Stimulated activated naive CD8-positive, alpha-beta T cell treated with anti-CD3 and anti-CD28 coated beads, Interleukin-15, amount 100 ng/mL, for 72 hours (primary cell): ENCODE data around the gene XYLB.
A peak's percentile ranks its signal among the peaks of the same experiment; 100 is the strongest.
"Not testable (repeated sequence)": the region's sequence is repeated elsewhere in the genome, so short reads cannot be mapped to it uniquely, and the experiment has no call there.

ENCODE experiments used
- ATAC-seq: fragments of 150-1000 bp; cut with Tn5 transposase; 2 replicates; pipeline ENCODE4 v1.10.0; 2021; ENCODE audit warnings: mild to moderate bottlenecking, moderate library complexity
- DNase-seq, 2 donors: peaks; one replicate each; pipeline ENCODE4 v3.0.0; 2021 to 2022
- H3K27ac Mint-ChIP-seq, 2 donors: one replicate each; pipeline ENCODE4 v1.8.0; 2022; ENCODE audit warnings: mild to moderate bottlenecking in 2 of 2, mixed read lengths in 2 of 2, moderate library complexity in 2 of 2
- H3K27me3 Mint-ChIP-seq: one replicate; pipeline ENCODE4 v1.8.0; 2022; ENCODE audit warnings: mixed read lengths
- H3K4me1 Mint-ChIP-seq: one replicate; pipeline ENCODE4 v1.8.0; 2022; ENCODE audit warnings: mild to moderate bottlenecking, mixed read lengths
- H3K4me3 Mint-ChIP-seq, 2 donors: one replicate each; pipeline ENCODE4 v1.8.0; 2022; ENCODE audit warnings: mild to moderate bottlenecking in 2 of 2, mixed read lengths in 2 of 2, moderate library complexity in 1 of 2
- H3K9me3 Mint-ChIP-seq, 2 donors: one replicate each; pipeline ENCODE4 v1.8.0; 2022; ENCODE audit warnings: mixed read lengths in 2 of 2

The XYLB gene

DNA sequence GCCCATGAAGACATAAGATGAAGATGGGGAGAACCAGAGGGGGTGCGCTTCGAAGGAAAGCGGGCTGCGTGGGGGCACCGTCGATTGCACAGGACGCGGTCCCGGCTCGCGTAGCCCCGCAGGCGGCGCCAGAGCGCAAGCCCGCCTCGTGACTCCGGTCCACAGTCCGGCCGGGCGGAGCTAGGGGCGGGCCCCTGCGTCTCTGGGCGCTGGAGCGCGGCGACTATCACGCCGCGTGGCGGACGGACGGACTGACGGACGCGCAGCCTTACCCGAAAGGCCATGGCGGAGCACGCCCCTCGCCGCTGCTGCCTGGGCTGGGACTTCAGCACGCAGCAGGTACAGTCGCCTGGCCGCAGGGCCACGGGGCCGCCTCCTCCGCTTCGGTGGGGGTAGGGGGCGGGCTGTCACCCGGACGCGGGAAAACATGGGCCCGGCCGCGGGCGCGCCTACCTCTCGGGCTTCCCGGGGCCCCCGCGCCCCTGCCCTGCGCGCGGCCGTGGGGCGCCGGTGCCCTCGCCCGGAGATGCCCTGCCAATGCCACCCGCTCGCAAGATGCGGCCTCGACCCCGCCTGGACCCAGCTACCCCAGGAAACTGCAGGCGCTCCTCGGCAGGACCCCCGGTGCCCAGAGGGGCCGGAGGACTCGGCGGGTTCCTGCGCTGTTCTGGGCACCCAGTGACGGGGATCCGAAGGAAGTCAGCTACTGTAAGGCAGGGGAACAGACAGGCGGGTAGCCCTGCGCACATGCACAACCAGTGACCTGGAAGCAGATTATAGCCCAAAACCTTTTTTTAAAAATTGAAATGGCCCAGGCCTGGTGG lies at the start of gene XYLB:
Gene XYLB (plus strand): TSS at position 199 of the 824 bp plus-strand sequence. CDS start 84 bp downstream, at position 283.
- Mint-ChIP-seq H3K4me1 (peaks cover 9% of the 10 kb centered on the region), H3K9me3 (no peaks in the 10 kb centered on the region), H3K27ac (peak within 1 kb of the TSS; percentile 46 to 63), H3K4me3 (peak within 1 kb of the TSS; percentile 81 to 88), H3K27me3 (no peaks in the 10 kb centered on the region)
- peak; percentile 96 for ATAC-seq
- DNase-seq = peak; percentile 84 to 85

DNA sequence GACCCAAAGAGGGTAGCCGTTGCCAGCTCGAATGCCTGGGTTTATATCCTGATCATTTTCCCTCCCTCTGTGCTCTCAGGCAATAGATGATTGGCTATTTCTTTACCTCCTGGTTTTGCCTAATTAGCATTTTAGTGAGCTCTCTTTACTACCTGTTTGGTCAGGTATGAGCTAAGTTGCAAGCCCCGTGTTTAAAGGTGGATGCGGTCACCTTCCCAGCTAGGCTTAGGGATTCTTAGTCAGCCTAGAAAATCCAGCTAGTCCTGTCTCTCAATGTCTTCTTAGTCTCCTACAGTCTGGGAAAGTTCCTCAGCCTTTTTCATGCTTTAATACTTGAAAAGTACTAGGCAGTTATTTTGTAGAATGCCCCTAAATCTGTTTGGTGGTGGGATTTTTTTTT lies 49.5 kb upstream of the XYLB start:
- not testable (repeated sequence) for H3K9me3 Mint-ChIP-seq, H3K27me3 Mint-ChIP-seq, ATAC-seq, H3K27ac Mint-ChIP-seq, H3K4me3 Mint-ChIP-seq, H3K4me1 Mint-ChIP-seq, DNase-seq

DNA sequence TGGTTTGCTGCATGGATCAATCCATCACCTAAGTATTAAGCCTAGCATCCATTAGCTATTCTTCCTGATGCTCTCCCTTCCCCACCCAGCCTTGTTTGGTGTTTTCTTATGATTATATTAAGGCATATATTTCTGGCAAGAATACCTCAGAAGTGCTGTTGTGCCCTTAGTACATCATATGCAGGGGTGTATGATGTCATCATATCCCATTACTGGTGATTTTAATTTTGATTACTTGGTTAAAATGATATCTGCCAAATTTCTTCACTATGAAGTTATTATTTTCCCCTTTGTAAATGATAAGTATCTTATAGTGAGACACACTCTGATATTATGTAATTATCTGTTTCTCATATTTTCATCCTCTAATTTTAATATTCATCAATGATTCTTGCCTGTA lies 49.0 kb upstream of the XYLB start:
- Mint-ChIP-seq H3K4me1 (no peaks in the 10 kb centered on the region), H3K27me3 (no peaks in the 10 kb centered on the region), H3K27ac (no peak overlapping the region), H3K4me3 (no peak overlapping the region), H3K9me3 (no peaks in the 10 kb centered on the region)
- no peak for DNase-seq
- ATAC-seq = no peak

DNA sequence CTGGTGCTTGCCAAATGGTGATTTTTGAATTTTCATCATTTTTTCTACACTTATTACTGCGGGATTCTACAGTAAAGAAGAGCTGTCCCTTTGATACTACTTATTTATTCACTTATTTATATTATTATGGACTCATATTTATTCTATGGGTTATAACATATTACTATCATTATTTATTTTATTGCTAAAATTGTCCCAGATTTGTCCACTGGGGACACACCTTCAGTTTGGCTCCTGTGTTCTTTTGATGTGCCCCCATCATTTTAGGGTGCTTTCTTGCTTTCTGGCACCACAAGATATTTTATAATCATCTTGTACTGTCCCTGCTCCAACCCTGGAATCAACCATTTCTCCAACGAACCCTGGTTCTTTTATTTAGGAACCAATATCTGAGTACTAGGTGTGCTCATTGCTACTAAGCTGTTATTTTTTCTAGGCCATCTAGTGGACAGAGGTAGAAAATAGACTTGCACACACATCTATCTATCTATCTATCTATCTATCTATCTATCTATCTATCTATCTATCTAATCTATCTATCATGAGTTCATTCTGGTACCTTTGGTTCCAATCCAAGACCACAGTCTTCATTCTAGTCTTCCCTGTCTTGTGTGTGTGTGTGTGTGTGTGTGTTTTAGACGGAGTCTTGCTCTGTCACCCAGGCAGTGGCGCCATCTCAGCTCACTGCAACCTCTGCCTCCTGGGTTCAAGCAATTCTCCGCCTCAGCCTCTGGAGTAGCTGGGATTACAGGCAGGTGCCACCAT lies 48.5 kb upstream of the XYLB start:
- H3K27ac Mint-ChIP-seq = no peak overlapping the region
- no peaks in the 10 kb centered on the region for H3K27me3 Mint-ChIP-seq
- no peak for DNase-seq
- no peaks in the 10 kb centered on the region for H3K4me1 Mint-ChIP-seq
- no peaks in the 10 kb centered on the region for H3K9me3 Mint-ChIP-seq
- ATAC-seq = no peak
- no peak overlapping the region for H3K4me3 Mint-ChIP-seq

DNA sequence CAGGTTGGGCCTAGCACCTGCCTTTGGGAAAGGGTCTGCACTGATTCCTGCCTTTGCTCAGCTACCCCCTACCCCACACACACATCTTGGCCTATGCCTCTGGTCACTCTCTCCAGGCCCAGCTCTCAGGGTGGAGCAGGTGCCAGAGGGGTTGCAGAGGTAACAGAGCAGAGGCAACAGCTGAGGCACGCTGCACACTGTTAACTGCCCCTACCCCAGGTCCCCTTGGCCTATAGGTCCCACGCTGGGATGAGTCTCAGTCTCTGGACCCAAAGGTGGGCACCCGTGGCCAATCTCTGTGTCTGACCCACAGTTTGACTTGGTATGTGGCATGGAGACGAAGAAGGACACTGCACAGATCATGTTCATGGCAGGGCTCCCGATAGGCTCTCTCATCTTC lies 39.6 kb upstream of the XYLB start:
- H3K9me3 Mint-ChIP-seq = no peaks in the 10 kb centered on the region
- ATAC-seq = no peak

DNA sequence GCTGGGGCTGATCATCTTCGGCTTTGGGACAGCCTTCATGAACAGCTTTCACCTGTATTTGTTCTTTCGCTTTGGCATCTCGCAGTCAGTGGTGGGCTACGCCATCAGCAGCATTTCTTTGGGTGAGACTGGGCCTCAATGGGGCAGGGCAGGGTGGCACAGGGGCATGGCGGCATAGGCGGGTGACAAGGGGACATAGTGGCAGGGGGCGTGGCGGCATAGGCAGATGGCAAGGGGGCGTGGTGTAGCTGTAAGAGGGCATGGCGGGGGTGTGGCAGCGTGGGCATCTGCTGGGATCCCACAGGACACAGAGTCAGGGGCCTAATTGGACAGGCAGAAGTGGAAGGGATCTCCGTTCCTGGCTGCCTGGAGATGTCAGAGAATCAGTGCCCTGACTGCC lies 39.0 kb upstream of the XYLB start:
- DNase-seq (no peak), ATAC-seq (no peak)
- Mint-ChIP-seq H3K27me3 (no peaks in the 10 kb centered on the region), H3K27ac (no peak overlapping the region), H3K4me3 (no peak overlapping the region), H3K4me1 (no peaks in the 10 kb centered on the region), H3K9me3 (no peaks in the 10 kb centered on the region)

More for the DNA sequence above, 39.6 kb upstream of the XYLB start:
- Mint-ChIP-seq H3K27ac (no peak overlapping the region), H3K4me1 (no peaks in the 10 kb centered on the region), H3K27me3 (no peaks in the 10 kb centered on the region), H3K4me3 (no peak overlapping the region)
- no peak for DNase-seq

DNA sequence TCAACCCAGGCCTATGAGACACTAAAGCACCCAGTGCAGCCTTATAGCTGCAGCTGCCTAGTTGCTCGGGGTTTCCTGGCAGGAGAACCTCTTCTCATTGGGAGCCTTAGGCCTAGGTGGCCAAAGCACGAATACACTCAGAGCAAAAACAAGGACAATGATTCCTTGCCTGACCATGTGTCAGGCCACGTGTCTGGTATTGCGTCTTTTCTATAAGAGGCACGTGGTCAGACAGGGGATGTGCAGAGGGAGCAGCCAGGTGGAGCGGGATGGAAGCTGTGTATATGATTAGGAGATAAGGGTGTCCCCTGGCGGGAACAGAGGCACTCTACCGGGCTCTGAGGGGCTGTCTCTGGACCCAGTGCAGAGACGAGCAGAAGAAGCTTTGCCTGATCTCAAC lies 38.1 kb upstream of the XYLB start:
- ATAC-seq (peak; percentile 13), DNase-seq (no peak)
- H3K9me3 Mint-ChIP-seq = no peaks in the 10 kb centered on the region
- H3K27me3 Mint-ChIP-seq = no peaks in the 10 kb centered on the region
- H3K4me1 Mint-ChIP-seq = no peaks in the 10 kb centered on the region
- H3K27ac Mint-ChIP-seq = no peak overlapping the region
- H3K4me3 Mint-ChIP-seq = no peak overlapping the region

DNA sequence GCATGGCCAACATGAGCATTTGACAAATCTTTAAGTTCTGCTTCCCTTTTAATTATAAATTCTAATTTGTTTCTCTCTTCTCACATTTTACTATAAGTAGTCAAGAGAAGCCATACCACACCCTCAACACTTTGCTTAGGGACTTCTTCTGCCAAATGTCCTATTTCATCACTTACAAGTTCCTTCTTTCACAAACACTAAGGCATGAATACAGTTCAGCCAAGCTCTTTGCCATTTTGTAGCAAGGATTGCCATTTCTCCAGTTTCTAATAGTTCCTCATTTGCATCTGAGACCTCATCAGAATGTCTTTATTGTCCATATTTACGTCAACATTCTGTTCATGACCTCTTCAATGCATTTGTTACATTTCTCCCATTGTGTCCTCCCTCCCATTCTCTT lies 35.1 kb upstream of the XYLB start:
- no peaks in the 10 kb centered on the region for H3K27me3 Mint-ChIP-seq

DNA sequence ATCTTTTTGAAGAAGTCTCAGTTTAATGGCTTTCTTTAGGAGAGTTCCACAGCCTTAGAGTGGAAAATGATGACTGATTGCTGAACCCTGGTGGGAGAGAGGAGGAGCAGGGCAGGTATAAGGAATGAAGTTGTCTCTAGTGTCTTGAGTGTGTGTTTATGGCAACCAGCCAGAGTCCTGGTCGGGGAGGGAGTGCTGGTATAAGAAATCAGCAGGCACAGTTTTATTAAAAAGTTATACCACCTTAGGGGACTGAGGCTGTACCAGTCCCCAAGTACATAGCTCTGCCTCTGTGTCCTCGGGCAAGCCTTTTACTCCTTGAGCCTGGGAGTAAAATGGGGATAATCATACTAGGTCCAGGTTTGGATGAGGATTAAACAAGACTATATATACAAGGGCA lies 34.6 kb upstream of the XYLB start:
- DNase-seq = no peak
- H3K4me3 Mint-ChIP-seq = no peak overlapping the region
- no peaks in the 10 kb centered on the region for H3K27me3 Mint-ChIP-seq
- ATAC-seq = no peak
- H3K4me1 Mint-ChIP-seq = no peaks in the 10 kb centered on the region
- no peaks in the 10 kb centered on the region for H3K9me3 Mint-ChIP-seq
- no peak overlapping the region for H3K27ac Mint-ChIP-seq

More for the DNA sequence above, 35.1 kb upstream of the XYLB start:
- Mint-ChIP-seq H3K4me1 (no peaks in the 10 kb centered on the region), H3K9me3 (no peaks in the 10 kb centered on the region), H3K27ac (no peak overlapping the region), H3K4me3 (no peak overlapping the region)
- ATAC-seq = no peak
- DNase-seq = no peak

DNA sequence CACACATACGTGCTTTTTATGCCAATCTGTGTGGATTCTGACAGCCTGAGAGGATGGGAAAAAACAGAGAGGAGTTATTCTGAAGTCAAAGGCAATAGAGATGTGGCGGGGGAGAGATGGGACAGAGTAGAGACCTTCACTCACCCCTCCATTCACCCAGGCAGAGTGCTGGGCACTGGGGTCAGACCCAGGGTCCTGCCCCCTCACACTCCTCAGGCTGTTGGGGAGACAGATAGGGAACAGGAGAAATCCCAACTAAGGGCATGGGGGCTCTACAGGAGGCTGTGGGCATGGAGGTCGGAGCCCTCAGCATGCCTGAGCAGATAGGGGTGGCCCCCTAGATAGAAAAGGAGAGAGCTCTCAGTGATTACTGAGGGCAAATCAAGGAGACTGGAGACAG lies 34.2 kb upstream of the XYLB start:
- DNase-seq (no peak), ATAC-seq (no peak)
- Mint-ChIP-seq H3K27me3 (no peaks in the 10 kb centered on the region), H3K4me1 (no peaks in the 10 kb centered on the region), H3K4me3 (no peak overlapping the region), H3K9me3 (no peaks in the 10 kb centered on the region), H3K27ac (peak overlapping the region in 1 of 2 donors; percentile 30)

DNA sequence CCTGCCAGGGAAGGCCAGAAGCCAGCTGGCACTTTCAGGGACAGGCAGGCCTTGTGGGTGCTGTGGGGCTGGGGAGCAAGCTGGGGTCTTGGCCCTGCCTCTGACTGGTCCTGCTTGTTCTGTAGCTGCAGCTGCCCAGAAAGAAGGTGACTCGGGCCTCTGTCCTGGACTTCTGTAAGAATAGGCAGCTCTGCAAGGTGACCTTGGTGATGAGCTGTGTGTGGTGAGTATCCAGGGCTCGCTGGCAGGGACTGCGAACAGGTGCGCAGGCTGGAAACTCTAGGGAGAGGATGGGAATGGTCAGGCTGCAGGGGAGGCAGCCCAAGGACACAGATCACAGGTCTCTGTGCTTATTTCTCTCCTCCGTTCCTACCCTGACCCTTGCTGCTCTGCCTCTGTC lies 33.3 kb upstream of the XYLB start:
- no peak for ATAC-seq
- Mint-ChIP-seq H3K27me3 (no peaks in the 10 kb centered on the region), H3K4me1 (no peaks in the 10 kb centered on the region), H3K9me3 (no peaks in the 10 kb centered on the region), H3K27ac (peak overlapping the region in 1 of 2 donors; percentile 56), H3K4me3 (no peak overlapping the region)
- DNase-seq = no peak

DNA sequence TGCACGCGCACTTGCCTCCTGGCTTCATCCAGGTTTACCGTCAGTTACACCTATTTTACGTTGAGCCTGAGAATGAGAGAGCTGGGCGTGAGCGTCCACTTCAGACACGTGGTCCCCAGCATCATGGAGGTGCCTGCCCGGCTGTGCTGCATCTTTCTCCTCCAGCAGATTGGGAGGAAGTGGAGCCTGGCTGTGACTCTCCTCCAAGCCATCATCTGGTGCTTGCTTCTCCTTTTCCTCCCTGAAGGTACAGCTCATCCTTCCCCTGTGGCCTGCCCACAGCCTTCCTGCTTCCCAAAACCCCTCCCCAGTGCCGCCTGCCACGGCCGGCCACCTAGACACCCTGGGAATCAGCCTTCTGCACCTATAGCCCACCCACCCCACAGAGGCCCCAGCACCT lies 32.9 kb upstream of the XYLB start:
- DNase-seq (no peak), ATAC-seq (no peak)
- H3K4me3 Mint-ChIP-seq = no peak overlapping the region
- no peaks in the 10 kb centered on the region for H3K27me3 Mint-ChIP-seq
- no peaks in the 10 kb centered on the region for H3K9me3 Mint-ChIP-seq
- no peak overlapping the region for H3K27ac Mint-ChIP-seq
- H3K4me1 Mint-ChIP-seq = no peaks in the 10 kb centered on the region

DNA sequence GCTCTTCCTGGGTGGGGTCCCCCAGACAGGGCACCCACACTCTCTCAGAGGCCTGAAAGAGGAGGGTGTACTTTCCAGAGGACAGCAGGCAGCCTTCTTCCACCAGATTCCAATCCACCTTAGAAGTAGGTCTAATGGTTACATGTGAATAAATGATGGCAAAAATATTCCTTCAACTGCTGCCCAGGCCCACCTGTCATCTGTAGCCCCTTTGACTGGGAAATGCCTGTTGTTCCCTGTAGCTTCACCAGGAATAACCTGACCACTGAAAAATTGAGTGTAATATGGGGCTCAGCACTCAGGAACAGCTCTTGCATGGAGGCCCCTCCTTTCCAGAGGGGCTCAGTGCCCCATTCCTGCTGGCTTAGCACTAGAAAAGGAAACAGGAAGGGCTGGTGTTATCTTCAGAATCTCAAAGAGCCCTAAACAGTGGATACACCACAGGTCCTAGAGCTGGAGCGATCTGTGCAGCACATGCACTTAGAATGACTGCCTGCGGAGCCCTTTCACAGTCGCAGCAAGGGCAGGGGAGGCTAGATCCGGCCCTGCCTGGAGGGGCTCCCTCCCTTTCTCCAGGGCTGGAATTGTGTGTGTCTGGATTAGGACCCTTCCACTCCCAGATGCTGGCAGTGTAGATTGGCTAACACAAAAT lies 32.3 kb upstream of the XYLB start:
- H3K27ac Mint-ChIP-seq = no peak overlapping the region
- H3K4me3 Mint-ChIP-seq = no peak overlapping the region
- H3K4me1 Mint-ChIP-seq = no peaks in the 10 kb centered on the region

DNA sequence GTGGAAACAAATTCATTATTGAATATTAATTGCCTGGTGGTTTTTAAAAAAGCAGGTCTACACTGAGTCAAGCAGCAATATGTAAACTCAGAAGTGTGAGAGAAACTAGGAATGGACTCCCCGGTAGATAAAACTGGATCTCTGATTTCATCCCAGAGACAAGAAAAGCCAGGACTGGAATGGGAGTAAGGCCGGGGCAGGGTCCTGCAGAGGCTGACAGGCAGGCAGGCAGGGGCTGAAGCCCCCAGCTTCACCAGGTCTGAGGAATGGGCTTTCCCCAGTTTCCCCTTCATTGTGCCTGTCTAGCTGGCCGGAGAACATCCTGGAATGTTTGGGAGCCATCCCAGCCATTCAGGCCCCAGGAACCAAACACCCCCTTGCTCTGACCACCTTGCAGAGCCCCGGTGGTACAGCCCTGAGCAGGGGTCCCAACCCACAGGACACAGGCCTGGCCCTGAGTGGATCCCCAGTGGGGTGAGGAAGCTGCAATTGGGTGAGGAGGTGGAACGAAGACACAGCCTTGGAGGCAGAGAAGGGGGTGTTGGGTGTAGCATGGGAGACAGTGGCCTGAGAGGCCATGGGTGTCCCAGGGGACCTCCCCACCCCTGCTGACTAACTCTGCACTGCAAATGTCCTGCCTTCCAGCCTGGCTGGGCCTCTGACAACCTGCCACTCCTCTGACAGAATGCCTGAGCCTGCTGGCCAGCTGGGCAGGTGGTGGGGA lies 31.7 kb upstream of the XYLB start:
- no peak overlapping the region for H3K27ac Mint-ChIP-seq
- H3K4me3 Mint-ChIP-seq = no peak overlapping the region
- DNase-seq = no peak
- H3K4me1 Mint-ChIP-seq = no peaks in the 10 kb centered on the region
- no peaks in the 10 kb centered on the region for H3K27me3 Mint-ChIP-seq
- H3K9me3 Mint-ChIP-seq = no peaks in the 10 kb centered on the region
- ATAC-seq = no peak

More for the DNA sequence above, 32.3 kb upstream of the XYLB start:
- no peak for ATAC-seq
- Mint-ChIP-seq H3K9me3 (no peaks in the 10 kb centered on the region), H3K27me3 (no peaks in the 10 kb centered on the region)
- DNase-seq = no peak

DNA sequence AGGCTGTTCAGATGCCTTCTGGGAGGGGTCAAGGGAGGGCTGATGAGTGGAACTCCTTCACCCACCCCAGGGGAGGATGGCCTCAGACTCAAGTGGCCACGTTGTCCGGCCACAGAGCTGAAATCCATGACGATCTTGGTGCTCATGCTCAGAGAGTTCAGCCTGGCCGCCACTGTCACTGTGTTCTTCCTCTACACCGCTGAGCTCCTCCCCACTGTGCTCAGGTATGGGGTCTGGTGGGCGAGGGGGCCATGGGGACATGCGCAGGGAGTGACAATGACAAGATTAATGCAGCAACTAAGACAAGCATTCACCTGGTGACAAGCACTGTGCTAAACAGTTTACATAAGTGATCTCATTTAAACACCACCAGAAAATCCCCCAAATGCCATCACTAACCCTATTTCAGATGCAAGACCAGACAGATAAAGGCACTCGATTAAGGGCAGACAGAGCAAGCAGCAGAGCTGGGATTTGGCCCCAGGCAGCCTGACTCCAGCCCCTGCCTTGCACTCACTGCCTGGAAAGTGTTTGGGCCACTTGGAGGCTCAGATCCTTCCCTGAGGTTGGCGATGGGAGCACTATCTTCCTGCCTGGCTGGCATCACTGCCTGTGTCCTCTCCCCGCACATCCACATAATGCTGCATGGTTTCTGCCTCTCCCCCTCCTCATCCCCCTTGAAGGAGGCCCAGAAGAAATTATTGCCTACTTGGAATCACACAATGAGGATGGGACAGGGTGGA lies 30.9 kb upstream of the XYLB start:
- DNase-seq = no peak
- peak overlapping the region in 1 of 2 donors; percentile 15 for H3K27ac Mint-ChIP-seq
- no peak for ATAC-seq

More for the DNA sequence above, 30.9 kb upstream of the XYLB start:
- Mint-ChIP-seq H3K27me3 (no peaks in the 10 kb centered on the region), H3K4me1 (no peaks in the 10 kb centered on the region), H3K9me3 (no peaks in the 10 kb centered on the region), H3K4me3 (no peak overlapping the region)
